IPS-NIHi7 (cell line): ENCODE measurements around the gene AGXT.
A peak's percentile ranks its signal among the peaks of the same experiment; 100 is the strongest.

Source experiments
- DNase-seq: peaks from one replicate; pipeline ENCODE4 v3.0.0; 2012; ENCODE audit warnings: mixed read lengths; ENCODE audit errors: extremely low spot score

The AGXT gene

GRCh38 chr2:240898108-240898730 is 29.6 kb downstream of the AGXT start:
- DNase-seq: no peak

GRCh38 chr2:240898731-240899467 is 30.3 kb downstream of the AGXT start:
- DNase-seq: no peak

GRCh38 chr2:240899468-240899865 is 30.8 kb downstream of the AGXT start:
- DNase-seq: no peak

- DNase-seq: no peak
Measured at GRCh38 chr2:240900141-240900860, 31.7 kb downstream of the AGXT start.

GRCh38 chr2:240901986-240902614 is 33.5 kb downstream of the AGXT start:
- no peak for DNase-seq

GRCh38 chr2:240902615-240903041 is 34.0 kb downstream of the AGXT start:
- no peak for DNase-seq

GRCh38 chr2:240903191-240904060 is 34.8 kb downstream of the AGXT start:
- no peak for DNase-seq

- DNase-seq: no peak
Measured at GRCh38 chr2:240904216-240905175, 35.9 kb downstream of the AGXT start.

GRCh38 chr2:240905176-240905781 is 36.7 kb downstream of the AGXT start:
- DNase-seq: no peak

- no peak for DNase-seq
Measured at GRCh38 chr2:240906141-240906910, 37.7 kb downstream of the AGXT start, which contains the start of gene CROCC2. Gene CROCC2 (plus strand): TSS chr2:240906336. CDS start chr2:240906514, 178 bp downstream.

GRCh38 chr2:240906911-240907590 is 38.4 kb downstream of the AGXT start:
- no peak for DNase-seq

- no peak for DNase-seq
Measured at GRCh38 chr2:240909216-240909974, 40.8 kb downstream of the AGXT start.

GRCh38 chr2:240911641-240912265 is 43.1 kb downstream of the AGXT start:
- no peak for DNase-seq

GRCh38 chr2:240912878-240913809 is 44.5 kb downstream of the AGXT start:
- DNase-seq: no peak

- peak; percentile 92 for DNase-seq
Measured at GRCh38 chr2:240913810-240914644, 45.4 kb downstream of the AGXT start.
